Upper lobe of left lung (tissue), 6 donors: Measurements from ENCODE around the gene SUGT1. TPM values are rescaled to one million over a fixed set of nuclear protein-coding genes. Genes with fewer than 3 reads are reported as not detected.
"Not testable (repeated sequence)": the region's sequence is repeated elsewhere in the genome, so short reads cannot be mapped to it uniquely, and the experiment has no call there.

ENCODE experiments used
- ATAC-seq, 2 donors: fragments of 200-7000 bp; cut with Tn5 transposase; one replicate each; pipeline ENCODE4 v1.9.1; 2022; ENCODE audit warnings: mild to moderate bottlenecking in 2 of 2, moderate library complexity in 2 of 2; ENCODE audit not compliant: low FRiP score in 2 of 2
- DNase-seq, 2 donors: peaks; one replicate each; pipeline ENCODE4 v3.0.0-alpha.2; 2019 to 2020
- H3K27ac ChIP-seq, 4 donors: fragments of 200-600 bp; sonication (generic); one replicate each; pipeline ENCODE4 v1.5.1; 2016 to 2019
- H3K27me3 ChIP-seq, 4 donors: fragments of 200-600 bp; sonication (generic); one replicate each; pipeline ENCODE4 v1.5.1; 2017 to 2019
- H3K36me3 ChIP-seq, 4 donors: fragments of 200-600 bp; sonication (generic); one replicate each; pipeline ENCODE4 v1.5.1; 2016 to 2019
- H3K4me1 ChIP-seq, 4 donors: fragments of 200-600 bp; sonication (generic); one replicate each; pipeline ENCODE4 v1.5.1; 2018 to 2019
- H3K4me3 ChIP-seq, 4 donors: fragments of 200-600 bp; sonication (generic); one replicate each; pipeline ENCODE4 v1.5.1; 2017 to 2019; ENCODE audit warnings: mild to moderate bottlenecking in 2 of 4, moderate library complexity in 1 of 4
- H3K9me3 ChIP-seq, 4 donors: fragments of 200-600 bp; sonication (generic); one replicate each; pipeline ENCODE4 v1.5.1; 2018 to 2019
- EP300 ChIP-seq, 4 donors: sonication (generic); formaldehyde crosslinking; IDR thresholded peaks; one replicate each; pipeline ENCODE4 v1.5.1; 2017; ENCODE audit warnings: antibody characterized with exemption in 4 of 4, control low read depth in 2 of 4
- POLR2A ChIP-seq, 4 donors: fragments of 450-650 bp; IDR thresholded peaks; one replicate each; pipeline ENCODE4 v1.5.1; 2016 to 2017; ENCODE audit warnings: antibody characterized with exemption in 4 of 4, mild to moderate bottlenecking in 2 of 4
- POLR2AphosphoS5 ChIP-seq, 2 donors: sonication (generic); formaldehyde crosslinking; IDR thresholded peaks; one replicate each; pipeline ENCODE4 v1.5.1; 2017; ENCODE audit warnings: antibody characterized with exemption in 2 of 2
- WGBS, 2 donors: methylation state at CpG; one replicate each; pipeline ENCODE4 v1.1.5; 2017 to 2018; 5-methylcytosine and 5-hydroxymethylcytosine counted together
- total RNA-seq, 6 donors: library from RNA; depleted of rRNA in 4 of 6; stranded (reverse); fragments of >200 nt in 4 of 6; gene quantifications; one replicate each; pipeline versions ENCODE4 v1.1.0 to v1.2.1, GENCODE V29; 2016 to 2021
- TF ChIP-seq, protein P1 (sequence below), 6 experiments: fragments of 450-650 bp in 4 of 6; fragments of 200-600 bp in 2 of 6; sonication (generic) in 2 of 6; IDR thresholded peaks; one replicate each; pipeline ENCODE4 v1.5.1; 2016 to 2019; ENCODE audit warnings: antibody characterized with exemption in 6 of 6
- donor health status: DM: no; HTN: no; CAD: no; lungs with moderate emphysema.
- donor health status: DM: no; HTN: yes; CAD: no; lungs with severe emphysema.

SUGT1 gene
- total RNA-seq, 6 donors from 2014 or later: 19.9 to 43.7 (median 28.0) TPM

DNA sequence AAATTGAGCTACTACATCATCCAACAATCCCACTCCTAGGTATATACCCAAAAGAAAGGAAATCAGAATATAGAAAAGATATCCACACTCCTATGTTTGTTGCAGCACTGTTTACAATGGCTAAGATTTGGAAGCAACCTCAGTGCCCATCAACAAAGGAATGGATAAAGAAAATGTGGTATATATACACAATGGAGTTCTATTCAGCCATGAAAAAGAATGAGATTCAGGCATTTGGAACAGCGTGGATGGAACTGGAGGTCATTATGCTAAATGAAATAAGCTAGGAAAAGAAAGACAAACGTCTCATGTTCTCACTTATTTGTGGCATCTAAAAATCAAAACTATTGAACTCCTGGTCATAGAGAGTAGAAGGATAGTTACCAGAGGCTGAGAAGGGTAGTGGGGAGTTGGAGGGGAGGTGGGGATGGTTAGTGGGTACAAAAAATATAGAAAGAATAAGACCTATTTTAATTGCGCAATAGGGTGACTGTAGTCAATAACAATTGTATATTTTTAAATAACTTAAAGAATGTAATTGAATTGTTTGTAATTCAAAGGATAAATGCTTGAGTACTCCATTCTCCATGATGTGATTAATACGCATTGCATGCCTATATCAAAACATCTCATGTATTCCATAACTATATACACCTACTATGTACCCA lies 37.4 kb upstream of the SUGT1 start:
- H3K36me3 ChIP-seq: no peaks in the 10 kb centered on the region
- no peak for ATAC-seq
- no peak overlapping the region for H3K27ac ChIP-seq
- H3K9me3 ChIP-seq: no peaks in the 10 kb centered on the region
- TF ChIP-seq, protein P1, sequence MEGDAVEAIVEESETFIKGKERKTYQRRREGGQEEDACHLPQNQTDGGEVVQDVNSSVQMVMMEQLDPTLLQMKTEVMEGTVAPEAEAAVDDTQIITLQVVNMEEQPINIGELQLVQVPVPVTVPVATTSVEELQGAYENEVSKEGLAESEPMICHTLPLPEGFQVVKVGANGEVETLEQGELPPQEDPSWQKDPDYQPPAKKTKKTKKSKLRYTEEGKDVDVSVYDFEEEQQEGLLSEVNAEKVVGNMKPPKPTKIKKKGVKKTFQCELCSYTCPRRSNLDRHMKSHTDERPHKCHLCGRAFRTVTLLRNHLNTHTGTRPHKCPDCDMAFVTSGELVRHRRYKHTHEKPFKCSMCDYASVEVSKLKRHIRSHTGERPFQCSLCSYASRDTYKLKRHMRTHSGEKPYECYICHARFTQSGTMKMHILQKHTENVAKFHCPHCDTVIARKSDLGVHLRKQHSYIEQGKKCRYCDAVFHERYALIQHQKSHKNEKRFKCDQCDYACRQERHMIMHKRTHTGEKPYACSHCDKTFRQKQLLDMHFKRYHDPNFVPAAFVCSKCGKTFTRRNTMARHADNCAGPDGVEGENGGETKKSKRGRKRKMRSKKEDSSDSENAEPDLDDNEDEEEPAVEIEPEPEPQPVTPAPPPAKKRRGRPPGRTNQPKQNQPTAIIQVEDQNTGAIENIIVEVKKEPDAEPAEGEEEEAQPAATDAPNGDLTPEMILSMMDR (IDR thresholded peaks at IDR 0.05): no peak
- TF ChIP-seq POLR2AphosphoS5 (IDR thresholded peaks at IDR 0.05) (no peak), POLR2A (IDR thresholded peaks at IDR 0.05) (no peak), EP300 (IDR thresholded peaks at IDR 0.05) (no peak)
- no peak overlapping the region for H3K4me3 ChIP-seq
- WGBS, 2 donors: 93 to 96% methylated on average over 4 of the region's 4 CpGs
- H3K4me1 ChIP-seq: peaks cover 0 to 25% (median 8%) of the 10 kb centered on the region in 4 donors
- DNase-seq: no peak
- H3K27me3 ChIP-seq: no peaks in the 10 kb centered on the region

- H3K27me3 ChIP-seq: no peaks in the 10 kb centered on the region
- H3K27ac ChIP-seq: no peak overlapping the region
- no peak for DNase-seq
- WGBS, 2 donors: 85 to 86% methylated on average over 5 of the region's 5 CpGs
- no peak for TF ChIP-seq EP300 (IDR thresholded peaks at IDR 0.05)
- TF ChIP-seq POLR2AphosphoS5 (IDR thresholded peaks at IDR 0.05): no peak
- TF ChIP-seq, protein P1 (IDR thresholded peaks at IDR 0.05): no peak
- TF ChIP-seq POLR2A (IDR thresholded peaks at IDR 0.05): no peak
- ATAC-seq: no peak
- H3K9me3 ChIP-seq: no peaks in the 10 kb centered on the region
- H3K4me3 ChIP-seq: no peak overlapping the region
- H3K36me3 ChIP-seq: no peaks in the 10 kb centered on the region
- H3K4me1 ChIP-seq: peaks cover 0 to 25% (median 8%) of the 10 kb centered on the region in 4 donors
These were observed 36.8 kb upstream of the SUGT1 start for GRCh38 chr13:52615812-52616211.

- Histone ChIP-seq H3K27me3 (no peaks in the 10 kb centered on the region), H3K4me1 (peaks cover 0 to 25% (median 8%) of the 10 kb centered on the region in 4 donors), H3K9me3 (no peaks in the 10 kb centered on the region), H3K27ac (peak overlapping the region; percentile 70 to 88 (median 86)), H3K4me3 (peak overlapping the region; percentile 55 to 94 (median 77)), H3K36me3 (peaks cover 0 to 7% (median 0%) of the 10 kb centered on the region in 4 donors)
- TF ChIP-seq EP300 (IDR thresholded peaks at IDR 0.05) (no peak), POLR2A (IDR thresholded peaks at IDR 0.05) (peak in 1 of 4 donors; percentile 58), POLR2AphosphoS5 (IDR thresholded peaks at IDR 0.05) (peak; percentile 57 to 62)
- TF ChIP-seq, protein P1 (IDR thresholded peaks at IDR 0.05): peak in 1 of 6 experiments; percentile 3
- ATAC-seq: peak; percentile 96 to 98
- peak; percentile 85 to 92 for DNase-seq
- 0 to 1% methylated on average over 50 to 51 of the region's 51 CpGs for WGBS, 2 donors
These were observed 35.3 kb upstream of the SUGT1 start for GRCh38 chr13:52617070-52618060.

- DNase-seq, H3K9me3 ChIP-seq, H3K4me1 ChIP-seq, ATAC-seq, H3K27me3 ChIP-seq: not testable (repeated sequence)
- H3K36me3 ChIP-seq: peaks cover 0 to 48% (median 16%) of the 10 kb centered on the region in 4 donors
- peak overlapping the region in 1 of 4 donors; percentile 3 for H3K27ac ChIP-seq
- peak overlapping the region in 1 of 4 donors; percentile 20 for H3K4me3 ChIP-seq
- WGBS, 2 donors: 54 to 61% methylated on average over 7 of the region's 7 CpGs
These were observed 21.4 kb upstream of the SUGT1 start for GRCh38 chr13:52631083-52631690.
